ENCODE results near the gene PRMT6. TPM values are rescaled to one million over a fixed set of nuclear protein-coding genes. Genes with fewer than 3 reads are reported as not detected.
"Not testable (repeated sequence)": the region's sequence is repeated elsewhere in the genome, so short reads cannot be mapped to it uniquely, and the experiment has no call there.

The PRMT6 gene
- total RNA-seq: 25.0 and 34.9 TPM in 2 replicates

DNA sequence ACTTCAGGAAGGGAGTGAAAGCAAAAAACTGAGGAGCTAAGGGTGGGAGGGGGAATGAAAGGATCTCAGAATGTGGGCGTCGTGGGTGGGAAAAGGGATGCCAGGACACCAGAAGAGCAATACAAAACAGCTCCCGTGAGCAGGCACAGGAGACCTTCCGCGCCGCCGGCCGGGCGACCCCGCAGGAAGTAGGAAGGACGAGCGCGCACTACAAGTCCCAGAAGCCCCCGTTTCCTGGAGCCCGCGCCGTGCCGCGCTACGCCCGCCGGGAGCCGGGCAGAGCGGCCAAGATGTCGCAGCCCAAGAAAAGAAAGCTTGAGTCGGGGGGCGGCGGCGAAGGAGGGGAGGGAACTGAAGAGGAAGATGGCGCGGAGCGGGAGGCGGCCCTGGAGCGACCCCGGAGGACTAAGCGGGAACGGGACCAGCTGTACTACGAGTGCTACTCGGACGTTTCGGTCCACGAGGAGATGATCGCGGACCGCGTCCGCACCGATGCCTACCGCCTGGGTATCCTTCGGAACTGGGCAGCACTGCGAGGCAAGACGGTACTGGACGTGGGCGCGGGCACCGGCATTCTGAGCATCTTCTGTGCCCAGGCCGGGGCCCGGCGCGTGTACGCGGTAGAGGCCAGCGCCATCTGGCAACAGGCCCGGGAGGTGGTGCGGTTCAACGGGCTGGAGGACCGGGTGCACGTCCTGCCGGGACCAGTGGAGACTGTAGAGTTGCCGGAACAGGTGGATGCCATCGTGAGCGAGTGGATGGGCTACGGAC, at the start of gene PRMT6:
TSS of gene PRMT6 (plus strand) at position 249 of the 771 bp plus-strand sequence. CDS start at position 291, 42 bp downstream.
- peak within 1 kb of the TSS; percentile 86 for H3K4me3 ChIP-seq (ENCODE audit: low read depth, low read length)
- TF ChIP-seq, protein P1, sequence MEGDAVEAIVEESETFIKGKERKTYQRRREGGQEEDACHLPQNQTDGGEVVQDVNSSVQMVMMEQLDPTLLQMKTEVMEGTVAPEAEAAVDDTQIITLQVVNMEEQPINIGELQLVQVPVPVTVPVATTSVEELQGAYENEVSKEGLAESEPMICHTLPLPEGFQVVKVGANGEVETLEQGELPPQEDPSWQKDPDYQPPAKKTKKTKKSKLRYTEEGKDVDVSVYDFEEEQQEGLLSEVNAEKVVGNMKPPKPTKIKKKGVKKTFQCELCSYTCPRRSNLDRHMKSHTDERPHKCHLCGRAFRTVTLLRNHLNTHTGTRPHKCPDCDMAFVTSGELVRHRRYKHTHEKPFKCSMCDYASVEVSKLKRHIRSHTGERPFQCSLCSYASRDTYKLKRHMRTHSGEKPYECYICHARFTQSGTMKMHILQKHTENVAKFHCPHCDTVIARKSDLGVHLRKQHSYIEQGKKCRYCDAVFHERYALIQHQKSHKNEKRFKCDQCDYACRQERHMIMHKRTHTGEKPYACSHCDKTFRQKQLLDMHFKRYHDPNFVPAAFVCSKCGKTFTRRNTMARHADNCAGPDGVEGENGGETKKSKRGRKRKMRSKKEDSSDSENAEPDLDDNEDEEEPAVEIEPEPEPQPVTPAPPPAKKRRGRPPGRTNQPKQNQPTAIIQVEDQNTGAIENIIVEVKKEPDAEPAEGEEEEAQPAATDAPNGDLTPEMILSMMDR (conservative IDR thresholded peaks at IDR 0.05; ENCODE audit: low read depth, low read length): peak; percentile 9
- no peak for DNase-seq (ENCODE audit: low read depth)

DNA sequence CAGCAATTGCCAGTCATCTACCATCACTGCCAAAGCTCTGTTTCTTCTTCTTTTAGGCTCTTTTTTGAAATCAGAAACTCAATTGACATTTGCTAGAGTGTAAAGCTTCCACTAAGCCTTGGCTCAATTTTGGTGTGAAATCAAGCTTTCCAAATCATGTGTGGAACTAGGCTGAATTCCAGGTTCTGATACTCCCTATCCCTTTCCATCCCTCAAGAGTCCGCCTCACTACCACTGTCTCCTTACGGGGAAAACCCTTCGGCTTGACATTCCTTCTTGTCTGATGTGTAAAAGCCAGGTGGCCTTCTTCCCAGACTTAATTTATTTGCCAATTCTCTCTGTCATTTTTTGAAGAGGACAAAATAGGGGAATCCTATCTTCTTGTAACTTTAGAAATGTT, 47.2 kb upstream of the PRMT6 start:
- no peak for DNase-seq (ENCODE audit: low read depth)
- no peak overlapping the region for H3K4me3 ChIP-seq (ENCODE audit: low read depth, low read length)
- TF ChIP-seq, protein P1 (conservative IDR thresholded peaks at IDR 0.05; ENCODE audit: low read depth, low read length): no peak

DNA sequence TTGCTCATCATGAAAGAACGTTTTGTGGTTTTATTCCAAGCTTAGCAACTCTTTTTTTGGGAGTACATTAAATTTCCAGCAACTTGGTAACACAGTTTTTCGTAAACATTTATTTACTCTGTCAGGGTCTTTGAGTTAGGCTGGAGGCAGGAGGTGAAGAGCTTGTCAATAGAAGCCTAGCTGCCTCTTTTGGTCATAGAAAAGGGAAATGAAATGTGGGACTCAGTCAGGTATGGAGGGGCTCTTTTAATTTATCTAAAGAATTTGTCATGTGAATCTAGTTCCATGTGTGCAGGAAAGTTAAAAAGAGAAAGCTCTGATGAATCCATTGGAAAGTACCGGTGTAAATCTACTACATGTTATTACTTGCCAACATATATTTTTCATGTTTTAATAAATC, 45.9 kb upstream of the PRMT6 start:
- TF ChIP-seq, protein P1 (conservative IDR thresholded peaks at IDR 0.05; ENCODE audit: low read depth, low read length): no peak

DNA sequence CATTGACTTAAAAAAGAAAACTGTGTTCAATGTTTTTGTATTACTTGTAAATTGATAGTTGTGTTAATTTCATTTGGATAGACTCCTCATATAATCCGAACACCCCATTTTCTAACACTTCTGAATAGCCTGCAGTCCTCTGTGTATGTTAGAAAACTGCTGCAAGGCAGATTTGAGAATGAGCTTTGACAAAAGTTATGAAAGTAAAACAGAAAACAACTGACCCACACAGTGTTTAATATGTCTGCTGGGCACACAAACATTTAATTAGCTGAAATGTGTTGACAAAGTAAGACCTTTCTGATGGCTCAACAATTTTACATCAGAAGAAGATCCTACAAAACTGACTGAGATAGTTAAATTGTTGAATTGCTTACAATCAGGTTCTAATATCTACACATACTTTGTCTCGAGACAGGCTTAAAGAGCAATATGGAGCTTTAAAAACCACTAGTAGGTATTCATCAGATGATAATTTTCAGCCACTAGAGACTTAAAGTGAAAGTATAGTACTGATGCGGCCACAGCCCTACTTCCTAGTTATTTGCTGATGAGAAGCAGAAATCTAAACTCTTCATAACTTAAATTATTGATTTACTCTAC, 40.0 kb upstream of the PRMT6 start:
- DNase-seq (ENCODE audit: low read depth): no peak
- TF ChIP-seq, protein P1 (conservative IDR thresholded peaks at IDR 0.05; ENCODE audit: low read depth, low read length): no peak
- H3K4me3 ChIP-seq (ENCODE audit: low read depth, low read length): no peak overlapping the region

More for the DNA sequence above, 45.9 kb upstream of the PRMT6 start:
- no peak for DNase-seq (ENCODE audit: low read depth)
- no peak overlapping the region for H3K4me3 ChIP-seq (ENCODE audit: low read depth, low read length)

DNA sequence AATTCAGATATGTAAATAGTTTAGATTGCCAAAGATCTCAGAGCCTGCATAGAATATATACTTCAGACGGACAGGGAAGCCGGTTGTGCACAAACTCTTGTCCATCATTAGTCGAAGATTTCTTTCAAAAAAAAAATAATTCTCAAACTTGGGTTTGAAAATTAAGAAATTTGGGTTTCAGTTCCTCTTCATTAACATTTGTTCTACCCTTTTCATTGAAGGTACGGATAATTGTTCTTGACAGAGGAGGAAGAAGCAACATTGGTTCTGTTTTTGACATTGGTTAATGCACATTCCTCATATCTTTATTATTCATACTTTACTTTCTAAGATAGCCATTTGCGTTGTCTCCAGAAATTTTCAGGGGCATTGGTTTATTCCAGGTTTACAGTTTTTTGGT, 38.0 kb upstream of the PRMT6 start:
- TF ChIP-seq, protein P1 (conservative IDR thresholded peaks at IDR 0.05; ENCODE audit: low read depth, low read length): no peak
- DNase-seq (ENCODE audit: low read depth): no peak
- H3K4me3 ChIP-seq (ENCODE audit: low read depth, low read length): no peak overlapping the region

DNA sequence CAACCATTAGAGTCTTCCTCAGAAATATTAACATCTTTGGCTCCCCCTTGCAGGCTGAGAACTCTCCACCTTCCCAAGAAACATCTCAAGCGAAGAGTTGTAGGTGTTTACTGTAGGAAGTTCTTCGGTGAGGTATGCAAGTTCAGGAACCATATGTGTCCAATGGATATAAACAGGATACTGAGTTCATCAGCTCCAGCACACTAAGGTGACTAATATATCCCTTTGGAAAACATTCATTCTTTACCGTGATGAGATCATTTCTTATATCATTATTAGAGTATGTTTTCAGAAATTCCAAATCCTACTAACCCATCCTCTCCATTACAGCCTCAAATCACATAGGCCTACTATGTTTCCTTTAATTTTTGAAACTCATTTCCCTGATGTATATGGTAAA, 37.3 kb upstream of the PRMT6 start:
- DNase-seq (ENCODE audit: low read depth): no peak
- no peak overlapping the region for H3K4me3 ChIP-seq (ENCODE audit: low read depth, low read length)
- TF ChIP-seq, protein P1 (conservative IDR thresholded peaks at IDR 0.05; ENCODE audit: low read depth, low read length): no peak

DNA sequence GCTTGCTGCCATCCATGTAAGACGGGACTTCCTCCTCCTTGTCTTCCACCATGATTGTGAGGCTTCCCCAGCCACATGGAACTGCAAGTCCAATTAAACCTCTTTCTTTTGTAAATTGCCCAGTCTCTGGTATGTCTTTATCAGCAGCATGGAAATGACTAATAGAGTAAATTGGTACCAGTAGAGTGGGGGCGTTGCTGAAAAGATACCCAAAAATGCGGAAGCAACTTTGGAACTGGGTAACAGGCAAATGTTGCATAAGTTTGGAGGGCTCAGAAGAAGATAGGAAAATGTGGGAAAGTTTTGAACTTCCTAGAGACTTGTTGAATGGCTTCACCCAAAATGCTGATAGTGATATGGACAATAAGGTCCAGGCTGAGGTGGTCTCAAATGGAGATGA, 17.6 kb upstream of the PRMT6 start:
- DNase-seq (ENCODE audit: low read depth); H3K4me3 ChIP-seq (ENCODE audit: low read depth, low read length): not testable (repeated sequence)

DNA sequence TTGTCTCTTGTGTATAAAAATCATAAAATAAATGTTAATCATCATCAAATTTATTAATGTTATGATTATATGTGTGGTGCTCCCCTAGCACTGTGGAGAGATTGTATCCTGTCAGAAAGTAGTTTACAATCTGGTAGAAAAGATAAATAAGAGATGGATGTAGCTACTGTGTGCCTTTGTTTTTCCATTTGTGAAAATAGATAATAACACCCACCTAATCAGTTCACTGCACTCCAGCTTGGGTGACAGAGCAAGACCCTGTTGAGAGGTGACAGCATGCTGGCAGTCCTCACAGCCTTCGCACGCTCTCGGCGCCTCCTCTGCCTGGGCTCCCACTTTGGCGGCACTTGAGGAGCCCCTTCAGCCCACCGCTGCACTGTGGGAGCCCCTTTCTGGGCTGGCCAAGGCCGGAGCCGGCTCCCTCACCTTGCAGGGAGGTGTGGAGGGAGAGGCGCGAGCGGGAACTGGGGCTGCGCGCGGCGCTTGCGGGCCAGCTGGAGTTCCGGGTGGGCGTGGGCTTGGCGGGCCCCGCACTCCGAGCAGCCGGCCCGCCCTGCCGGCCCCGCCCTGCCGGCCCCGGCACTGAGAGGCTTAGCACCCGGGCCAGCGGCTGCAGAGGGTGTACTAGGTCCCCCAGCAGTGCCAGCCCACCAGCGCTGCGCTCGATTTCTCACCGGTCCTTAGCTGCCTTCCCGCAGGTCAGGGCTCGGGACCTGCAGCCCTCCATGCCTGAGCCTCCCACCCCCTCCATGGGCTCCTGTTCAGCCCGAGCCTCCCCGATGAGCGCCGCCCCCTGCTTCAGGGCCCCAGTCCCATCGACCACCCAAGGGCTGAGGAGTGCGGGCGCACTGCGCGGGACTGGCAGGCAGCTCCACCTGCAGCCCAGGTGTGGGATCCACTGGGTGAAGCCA, 11.9 kb upstream of the PRMT6 start:
- not testable (repeated sequence) for DNase-seq (ENCODE audit: low read depth)

More for the DNA sequence above, 11.9 kb upstream of the PRMT6 start:
- not testable (repeated sequence) for H3K4me3 ChIP-seq (ENCODE audit: low read depth, low read length)
